IPS-NIHi11 (cell line): ENCODE data around the gene SLC5A8.
"Not testable (repeated sequence)": the region's sequence is repeated elsewhere in the genome, so short reads cannot be mapped to it uniquely, and the experiment has no call there.

Experiments used
- DNase-seq: peaks from one replicate; pipeline ENCODE4 v3.0.0; 2012; ENCODE audit warnings: mixed read lengths, low spot score

Gene SLC5A8

DNA sequence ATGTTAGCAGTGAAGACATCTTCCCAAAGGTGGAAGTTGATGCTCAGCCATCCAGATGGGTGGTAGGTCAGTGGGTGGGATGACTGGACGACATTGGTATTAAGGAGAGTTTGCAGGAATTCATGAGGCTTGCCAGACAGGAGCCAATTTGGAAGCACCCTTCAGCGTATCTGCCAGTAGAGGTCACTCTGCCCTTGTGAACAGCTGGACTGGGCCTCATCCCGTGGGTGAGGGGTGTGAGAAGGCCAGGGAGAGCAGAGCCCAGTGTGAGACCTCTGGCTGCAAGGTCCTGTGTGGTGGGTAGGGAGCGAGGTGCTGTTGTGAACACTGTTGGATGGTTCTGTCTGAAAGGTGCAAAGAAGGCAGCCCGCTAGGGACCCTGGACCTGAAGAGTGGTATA is 37.7 kb downstream of the SLC5A8 start:
- DNase-seq = peak; percentile 67

DNA sequence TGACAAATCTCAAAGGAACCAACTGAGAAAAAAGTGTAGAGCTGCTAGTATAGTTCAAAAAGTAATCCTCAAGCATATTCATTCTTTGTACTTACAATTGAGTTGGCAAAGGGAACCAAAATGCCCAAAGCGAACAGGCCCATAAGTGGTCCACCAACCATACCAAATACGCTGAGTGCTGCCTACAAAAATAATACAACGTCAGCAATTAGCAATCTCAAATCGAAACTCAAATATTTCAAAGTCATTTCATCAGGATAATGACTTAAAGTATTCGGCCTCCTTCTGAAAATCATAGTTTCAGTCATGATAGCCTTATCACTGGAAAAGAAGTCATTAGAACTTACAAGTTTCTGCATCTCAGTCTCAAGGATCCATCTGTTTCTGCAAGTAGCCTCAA is 42.0 kb downstream of the SLC5A8 start:
- no peak for DNase-seq

DNA sequence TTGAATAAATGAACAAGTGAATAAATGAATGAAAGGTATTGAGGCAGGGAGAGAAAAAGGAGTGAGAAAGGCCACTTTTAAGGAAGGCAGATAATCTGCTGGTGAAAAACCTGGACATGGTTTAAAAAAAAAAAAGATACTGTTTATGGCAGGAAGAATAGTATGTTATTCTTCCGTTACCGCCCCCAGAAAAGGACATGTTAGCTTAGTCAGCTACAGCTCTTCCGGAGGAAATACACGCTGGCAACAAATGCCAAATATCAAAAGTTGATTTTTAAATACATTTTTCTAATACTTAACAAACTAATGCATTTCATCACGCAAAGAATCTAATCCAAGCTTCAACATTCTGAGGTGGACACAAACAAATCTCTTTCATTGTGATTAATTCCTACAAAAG is 43.2 kb downstream of the SLC5A8 start:
- DNase-seq = no peak

DNA sequence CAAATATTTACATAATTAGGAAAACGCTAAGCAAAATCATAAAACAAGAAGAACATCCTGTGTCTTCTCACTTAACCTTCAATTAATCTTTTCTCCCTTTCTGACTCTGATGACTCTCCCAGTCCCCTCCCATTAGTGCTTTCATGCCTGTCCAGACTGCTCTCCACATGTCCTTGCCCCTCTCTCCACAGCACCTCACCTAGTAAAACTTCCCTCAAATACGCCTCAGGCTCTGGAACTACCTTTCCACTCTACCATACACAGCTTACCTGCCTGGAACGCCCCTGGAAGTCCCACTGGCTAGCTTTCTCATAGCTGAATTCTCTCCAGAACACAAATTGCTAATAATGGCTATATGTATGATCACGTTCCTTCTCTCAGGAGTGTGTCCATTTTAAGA is 44.7 kb downstream of the SLC5A8 start:
- no peak for DNase-seq

DNA sequence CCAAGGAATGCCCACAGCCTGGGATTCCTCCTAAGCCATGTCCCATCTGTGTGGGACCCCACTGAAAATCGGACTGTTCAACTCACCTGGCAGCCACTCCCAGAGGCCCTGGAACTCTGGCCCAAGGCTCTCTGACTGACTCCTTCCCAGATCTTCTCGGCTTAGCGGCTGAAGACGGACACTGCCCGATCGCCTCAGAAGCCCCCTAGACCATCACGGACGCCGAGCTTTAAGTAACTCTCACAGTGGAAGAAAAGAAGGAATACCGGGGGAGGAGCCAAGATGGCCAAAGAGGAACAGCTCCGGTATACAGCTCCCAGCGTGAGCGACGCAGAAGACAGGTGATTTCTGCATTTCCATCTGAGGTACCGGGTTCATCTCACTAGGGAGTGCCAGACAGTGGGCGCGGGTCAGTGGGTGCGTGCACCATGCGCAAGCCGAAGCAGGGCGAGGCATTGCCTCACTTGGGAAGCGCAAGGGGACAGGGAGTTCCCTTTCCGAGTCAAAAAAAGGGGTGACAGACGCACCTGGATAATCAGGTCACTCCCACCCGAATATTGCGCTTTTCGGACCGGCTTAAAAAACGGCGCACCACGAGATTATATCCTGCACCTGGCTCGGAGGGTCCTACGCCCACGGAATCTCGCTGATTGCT is 64.1 kb downstream of the SLC5A8 start:
- not testable (repeated sequence) for DNase-seq

DNA sequence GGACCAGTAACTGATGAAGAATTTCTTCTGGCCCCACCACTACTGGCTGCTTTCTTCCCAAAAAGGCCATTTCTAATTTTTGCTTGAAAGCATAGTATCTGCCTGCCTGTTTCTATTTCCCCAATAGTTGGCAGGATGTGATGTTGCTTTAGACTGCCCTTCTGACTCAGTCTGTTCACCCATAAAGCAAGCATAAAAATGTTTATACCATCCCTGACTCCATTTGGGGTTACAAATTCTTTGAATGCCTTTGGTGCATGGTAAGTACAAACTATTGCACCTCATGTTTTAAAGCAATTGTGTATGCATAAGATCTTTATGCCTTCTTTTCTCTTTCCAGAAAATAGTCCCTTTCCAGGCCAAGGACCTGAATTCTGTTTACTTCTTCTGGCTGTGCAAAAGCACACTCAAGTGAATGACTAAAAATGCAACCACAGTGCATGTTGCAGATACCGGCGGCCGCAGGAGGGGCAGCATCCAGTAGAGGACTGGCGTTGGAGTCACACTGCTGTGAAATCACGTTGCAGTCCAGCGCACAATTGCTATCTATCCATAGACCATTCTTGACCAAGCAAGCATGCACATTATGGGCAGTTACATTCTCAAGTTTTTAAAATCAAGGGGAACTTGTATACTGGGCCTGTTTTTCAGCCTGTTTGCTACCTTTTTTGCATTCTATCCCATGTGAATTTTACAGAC is 82.4 kb downstream of the SLC5A8 start:
- DNase-seq = no peak

DNA sequence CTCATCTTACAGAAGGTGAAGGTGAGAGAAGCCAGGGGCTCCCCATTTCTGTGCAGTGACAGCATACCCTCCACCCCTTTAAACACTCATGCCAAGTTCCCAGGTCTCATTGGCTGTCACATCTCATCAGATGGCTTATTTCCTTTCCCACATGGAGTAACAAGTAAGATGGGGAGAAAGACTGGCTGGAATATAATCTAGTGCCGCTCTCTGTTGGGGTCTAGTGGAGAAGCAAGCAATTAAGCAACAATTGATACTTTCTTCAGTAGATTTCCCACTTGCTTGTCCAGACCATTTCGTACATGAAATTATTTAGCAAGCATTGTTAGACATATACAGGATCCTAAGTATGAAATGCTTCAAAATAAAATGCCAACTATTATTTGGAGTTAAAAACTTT is 92.2 kb downstream of the SLC5A8 start:
- no peak for DNase-seq

DNA sequence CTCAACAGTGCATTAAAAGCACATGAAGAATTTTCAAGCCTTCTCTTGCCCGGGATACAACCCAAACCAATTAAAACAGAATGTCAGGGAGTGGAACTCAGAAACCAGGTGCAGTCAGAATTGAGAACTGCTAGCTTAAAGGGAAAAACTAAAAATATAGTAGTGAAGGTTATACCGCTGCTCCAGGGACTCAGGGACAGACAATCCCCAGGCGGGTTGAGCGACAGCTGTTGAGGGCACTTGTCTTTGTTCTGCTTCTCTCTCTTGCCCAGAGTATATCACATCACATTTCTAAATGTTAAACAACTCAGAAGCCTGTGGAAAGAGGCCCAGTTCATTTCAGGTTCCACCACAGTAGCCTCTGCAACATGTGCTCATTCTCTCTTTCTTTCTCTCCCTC is 93.1 kb downstream of the SLC5A8 start:
- no peak for DNase-seq

DNA sequence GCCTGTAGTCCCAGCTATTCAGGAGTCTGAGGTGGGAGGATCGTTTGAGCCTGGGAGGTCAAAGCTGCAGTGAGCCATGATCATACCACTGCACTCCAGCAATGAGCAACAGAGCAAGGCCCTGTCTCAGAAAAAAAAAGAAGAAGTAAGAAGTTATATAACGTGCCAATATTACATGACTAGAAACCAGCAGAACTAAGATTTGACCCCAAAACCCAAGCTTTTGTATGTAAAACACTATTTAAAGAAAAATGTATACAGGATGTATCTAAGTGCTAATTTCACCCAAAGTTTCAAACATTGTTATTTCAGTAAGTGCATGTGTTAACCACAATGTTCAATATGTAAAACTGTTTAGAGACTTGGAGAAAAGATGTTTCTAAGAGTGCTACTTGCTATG is 94.7 kb downstream of the SLC5A8 start:
- DNase-seq = no peak

DNA sequence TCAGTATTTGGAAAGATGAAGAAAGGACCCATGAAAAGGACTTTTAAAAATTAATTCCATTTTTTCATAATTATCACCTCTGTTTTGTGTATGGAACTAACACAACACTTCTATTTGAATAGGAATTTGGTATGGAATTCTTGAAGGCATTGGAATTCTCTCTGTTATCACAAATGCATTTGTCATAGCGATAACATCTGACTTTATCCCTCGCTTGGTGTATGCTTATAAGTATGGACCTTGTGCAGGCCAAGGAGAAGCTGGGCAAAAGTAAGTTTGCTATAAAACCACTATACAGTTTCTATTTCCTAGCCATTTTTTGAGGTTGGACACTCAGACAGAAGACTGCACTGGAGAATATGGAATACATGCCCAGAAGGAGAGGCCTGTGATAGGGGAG is 98.6 kb downstream of the SLC5A8 start:
- DNase-seq = no peak

DNA sequence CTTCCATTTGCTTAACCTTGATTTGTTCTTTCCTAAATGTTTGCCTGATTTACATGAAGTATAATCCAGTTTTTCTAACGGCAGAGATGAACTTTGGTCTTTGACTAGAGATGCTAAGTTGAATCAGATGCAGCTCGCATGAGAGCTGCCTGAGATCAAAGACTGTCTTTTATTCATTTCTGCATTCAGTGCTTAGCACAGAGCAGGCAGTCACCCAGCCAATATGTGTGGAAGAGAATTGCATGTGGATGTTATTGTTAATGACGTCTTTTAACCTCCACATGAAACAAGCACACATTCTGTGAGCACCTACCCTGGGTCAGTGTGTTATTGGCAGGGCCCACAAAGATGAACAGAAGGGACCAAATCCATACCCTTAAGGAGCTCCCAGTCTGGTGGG is 99.2 kb downstream of the SLC5A8 start:
- DNase-seq = no peak

DNA sequence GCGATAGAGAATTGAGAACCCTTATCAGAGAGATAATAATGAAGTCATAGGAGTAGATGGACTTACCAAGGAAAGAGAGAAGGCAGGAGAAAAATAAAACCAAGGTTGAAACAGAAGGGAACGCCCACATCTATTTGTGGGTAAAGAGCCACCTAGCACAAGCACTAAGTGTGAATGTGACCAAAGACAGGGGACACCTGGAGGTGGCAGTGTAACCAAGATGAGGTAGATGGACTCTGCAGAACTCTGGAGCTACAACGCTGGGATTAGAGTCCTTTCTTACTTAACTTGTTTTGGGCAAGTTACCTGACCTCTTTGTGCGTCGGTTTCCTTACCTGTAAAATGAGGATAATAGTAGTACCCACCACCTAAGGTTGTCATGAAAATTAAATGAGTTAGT is 101.9 kb downstream of the SLC5A8 start:
- DNase-seq = no peak

DNA sequence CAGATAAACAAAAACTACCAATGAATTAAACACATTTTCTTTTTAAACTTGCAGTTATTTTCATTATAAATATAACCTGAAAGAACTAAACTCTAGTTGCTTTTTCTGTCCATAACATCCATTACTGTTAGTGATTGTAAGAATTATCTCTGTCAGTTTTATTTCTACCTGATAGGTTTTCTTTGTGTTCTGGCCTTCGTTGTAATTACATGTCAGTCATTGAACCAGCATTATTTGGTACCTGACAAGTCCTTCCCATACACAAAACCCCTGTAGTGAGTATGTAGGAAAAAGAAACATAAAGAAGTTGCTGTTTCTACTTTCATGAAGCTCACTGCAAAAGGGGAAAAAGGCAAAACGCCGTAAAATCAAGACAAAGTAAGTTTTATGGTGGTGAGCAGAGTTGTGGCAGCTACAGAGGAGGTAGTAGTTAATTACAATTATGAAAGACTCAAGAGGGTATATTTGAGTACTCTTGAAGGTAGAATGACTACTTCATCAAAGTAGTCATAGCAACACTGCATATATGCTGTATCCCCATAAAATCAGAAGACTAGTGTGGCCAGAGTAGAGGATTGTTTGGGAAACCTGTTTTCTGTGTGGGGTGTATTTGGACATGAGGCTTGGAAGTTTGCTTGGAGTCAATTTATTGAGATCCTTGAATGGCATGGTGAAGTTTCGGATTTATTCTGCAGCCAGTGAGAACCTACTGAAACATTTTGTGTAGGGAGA is 102.8 kb downstream of the SLC5A8 start:
- DNase-seq = no peak
